ENCODE measurements around the gene DAPK1. TPM values are rescaled to one million over a fixed set of nuclear protein-coding genes. Genes with fewer than 3 reads are reported as not detected.

DAPK1 gene
- polyA plus RNA-seq, 2 of the 4 experiments (the other 2 are of a cell fraction): 55.2 to 67.2 TPM

GRCh38 chr9:87562530-87563170, 65.0 kb downstream of the DAPK1 start (continued):
- no peak for TF ChIP-seq RAD21 (conservative IDR thresholded peaks at IDR 0.05 in 1 of 2, IDR thresholded peaks at IDR 0.05 in 1 of 2)
- TF ChIP-seq RFX5 (IDR thresholded peaks at IDR 0.05): no peak
- TF ChIP-seq MYC (IDR thresholded peaks at IDR 0.05; ENCODE audit: borderline replicate concordance, low read length): no peak
- no peak for TF ChIP-seq POLR2AphosphoS2 (conservative IDR thresholded peaks at IDR 0.05; ENCODE audit: low read length)
- TF ChIP-seq HDAC2 (IDR thresholded peaks at IDR 0.05): no peak

GRCh38 chr9:87564111-87564510, 66.4 kb downstream of the DAPK1 start:
- FAIRE-seq (no peak), ATAC-seq (no peak), DNase-seq (ENCODE audit: low read depth in 1 of 2, low spot score in 1 of 2) (no peak)
- POLR2A ChIA-PET: no interaction called here
- no peak overlapping the region for H3K4me3 ChIP-seq
- WGBS (ENCODE audit: missing lambda C conversion rate): 85% methylated on average over 1 of the region's 1 CpG
- peaks cover 19% of the 10 kb centered on the region for H3K4me1 ChIP-seq
- no peak overlapping the region for H3K4me2 ChIP-seq
- CTCF ChIA-PET: interaction anchor here (1.0 kb wide), 1 partner anchor 9 kb away, joined by 4 read pairs; no protein-coding TSS in a partner anchor
- H3K9me3 ChIP-seq: no peaks in the 10 kb centered on the region
- H3K27ac ChIP-seq: no peak overlapping the region
- TF ChIP-seq FOSB (CRISPR knock-in tag; IDR thresholded peaks at IDR 0.05) (no peak), CHD4 (IDR thresholded peaks at IDR 0.05; ENCODE audit: borderline replicate concordance) (no peak), MAX (IDR thresholded peaks at IDR 0.05) (no peak), EHF (CRISPR knock-in tag; IDR thresholded peaks at IDR 0.05) (no peak), RARB (CRISPR knock-in tag; IDR thresholded peaks at IDR 0.05) (no peak), PBX3 (IDR thresholded peaks at IDR 0.05) (no peak), SMC3 (IDR thresholded peaks at IDR 0.05) (no peak), ESRRA (IDR thresholded peaks at IDR 0.05; ENCODE audit: borderline replicate concordance, low read length) (no peak), HOXB13 (CRISPR knock-in tag; IDR thresholded peaks at IDR 0.05; ENCODE audit: low read depth) (no peak), KDM5A (IDR thresholded peaks at IDR 0.05) (no peak), POLR2A (IDR thresholded peaks at IDR 0.05; ENCODE audit: low read length) (no peak), ZFP36 (IDR thresholded peaks at IDR 0.05; ENCODE audit: borderline replicate concordance, partially characterized antibody) (no peak), FOSL2 (IDR thresholded peaks at IDR 0.05) (no peak), FOSL2 (CRISPR knock-in tag; IDR thresholded peaks at IDR 0.05) (no peak)
- TF ChIP-seq, protein P1, sequence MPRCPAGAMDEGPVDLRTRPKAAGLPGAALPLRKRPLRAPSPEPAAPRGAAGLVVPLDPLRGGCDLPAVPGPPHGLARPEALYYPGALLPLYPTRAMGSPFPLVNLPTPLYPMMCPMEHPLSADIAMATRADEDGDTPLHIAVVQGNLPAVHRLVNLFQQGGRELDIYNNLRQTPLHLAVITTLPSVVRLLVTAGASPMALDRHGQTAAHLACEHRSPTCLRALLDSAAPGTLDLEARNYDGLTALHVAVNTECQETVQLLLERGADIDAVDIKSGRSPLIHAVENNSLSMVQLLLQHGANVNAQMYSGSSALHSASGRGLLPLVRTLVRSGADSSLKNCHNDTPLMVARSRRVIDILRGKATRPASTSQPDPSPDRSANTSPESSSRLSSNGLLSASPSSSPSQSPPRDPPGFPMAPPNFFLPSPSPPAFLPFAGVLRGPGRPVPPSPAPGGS (IDR thresholded peaks at IDR 0.05): no peak

GRCh38 chr9:87564791-87565241, 67.1 kb downstream of the DAPK1 start:
- 89% methylated on average over 4 of the region's 4 CpGs for whole genome bisulfite sequencing (ENCODE audit: missing lambda C conversion rate)
- DNase-seq (ENCODE audit: low read depth in 1 of 2, low spot score in 1 of 2): no peak
- POLR2A ChIA-PET: no interaction called here
- CTCF ChIA-PET: interaction anchor here (1.0 kb wide), 1 partner anchor 8 kb away, joined by 4 read pairs; no protein-coding TSS in a partner anchor
- Histone ChIP-seq H3K4me3 (no peak overlapping the region), H3K27ac (no peak overlapping the region), H3K9me3 (no peaks in the 10 kb centered on the region), H3K4me2 (no peak overlapping the region), H3K4me1 (peaks cover 26% of the 10 kb centered on the region)
- no peak for FAIRE-seq
- ATAC-seq: no peak
- no peak for TF ChIP-seq JUN (IDR thresholded peaks at IDR 0.05)
- TF ChIP-seq ZFP36 (IDR thresholded peaks at IDR 0.05; ENCODE audit: borderline replicate concordance, partially characterized antibody): no peak
- no peak for TF ChIP-seq EP300 (IDR thresholded peaks at IDR 0.05)
- TF ChIP-seq MAZ (IDR thresholded peaks at IDR 0.05; ENCODE audit: borderline replicate concordance, low read depth, low read length): no peak
- no peak for TF ChIP-seq PHF8 (IDR thresholded peaks at IDR 0.05; ENCODE audit: borderline replicate concordance, low read depth)
- TF ChIP-seq CEBPB (IDR thresholded peaks at IDR 0.05): no peak
- TF ChIP-seq KDM5A (IDR thresholded peaks at IDR 0.05): no peak
- TF ChIP-seq, protein P2, sequence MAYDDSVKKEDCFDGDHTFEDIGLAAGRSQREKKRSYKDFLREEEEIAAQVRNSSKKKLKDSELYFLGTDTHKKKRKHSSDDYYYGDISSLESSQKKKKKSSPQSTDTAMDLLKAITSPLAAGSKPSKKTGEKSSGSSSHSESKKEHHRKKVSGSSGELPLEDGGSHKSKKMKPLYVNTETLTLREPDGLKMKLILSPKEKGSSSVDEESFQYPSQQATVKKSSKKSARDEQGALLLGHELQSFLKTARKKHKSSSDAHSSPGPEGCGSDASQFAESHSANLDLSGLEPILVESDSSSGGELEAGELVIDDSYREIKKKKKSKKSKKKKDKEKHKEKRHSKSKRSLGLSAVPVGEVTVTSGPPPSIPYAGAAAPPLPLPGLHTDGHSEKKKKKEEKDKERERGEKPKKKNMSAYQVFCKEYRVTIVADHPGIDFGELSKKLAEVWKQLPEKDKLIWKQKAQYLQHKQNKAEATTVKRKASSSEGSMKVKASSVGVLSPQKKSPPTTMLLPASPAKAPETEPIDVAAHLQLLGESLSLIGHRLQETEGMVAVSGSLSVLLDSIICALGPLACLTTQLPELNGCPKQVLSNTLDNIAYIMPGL (CRISPR knock-in tag; IDR thresholded peaks at IDR 0.05; ENCODE audit: borderline replicate concordance): no peak
- no peak for TF ChIP-seq HEYL (CRISPR knock-in tag; IDR thresholded peaks at IDR 0.05)
- no peak for TF ChIP-seq PBX3 (IDR thresholded peaks at IDR 0.05)
- TF ChIP-seq BHLHE40 (IDR thresholded peaks at IDR 0.05; ENCODE audit: low read depth, low read length): no peak
- TF ChIP-seq NR3C1 (IDR thresholded peaks at IDR 0.05): no peak
- TF ChIP-seq FOSL2 (IDR thresholded peaks at IDR 0.05): no peak
- TF ChIP-seq FOSL2 (CRISPR knock-in tag; IDR thresholded peaks at IDR 0.05): no peak
- no peak for TF ChIP-seq POLR2A (IDR thresholded peaks at IDR 0.05; ENCODE audit: low read length)
- no peak for TF ChIP-seq HES2 (IDR thresholded peaks at IDR 0.05)
- TF ChIP-seq HOXB13 (CRISPR knock-in tag; IDR thresholded peaks at IDR 0.05; ENCODE audit: low read depth): no peak
- TF ChIP-seq JUNB (IDR thresholded peaks at IDR 0.05): no peak
- no peak for TF ChIP-seq FOXS1 (CRISPR knock-in tag; IDR thresholded peaks at IDR 0.05)

Measured in A549 (cell line).